ENCODE results near the gene LMAN1L. TPM values are rescaled to one million over a fixed set of nuclear protein-coding genes. Genes with fewer than 3 reads are reported as not detected.
"Not testable (repeated sequence)": the region's sequence is repeated elsewhere in the genome, so short reads cannot be mapped to it uniquely, and the experiment has no call there.

LMAN1L gene
- total RNA-seq, 1 donor from 2014 or later, result 20.6 TPM

GRCh38 chr15:74780523-74781430, 31.9 kb upstream of the LMAN1L start:
- DNase-seq (no peak), ATAC-seq (ENCODE audit: poor library complexity) (no peak)
- intact Hi-C loops (cut with DNase I), result no loop called here

DNA sequence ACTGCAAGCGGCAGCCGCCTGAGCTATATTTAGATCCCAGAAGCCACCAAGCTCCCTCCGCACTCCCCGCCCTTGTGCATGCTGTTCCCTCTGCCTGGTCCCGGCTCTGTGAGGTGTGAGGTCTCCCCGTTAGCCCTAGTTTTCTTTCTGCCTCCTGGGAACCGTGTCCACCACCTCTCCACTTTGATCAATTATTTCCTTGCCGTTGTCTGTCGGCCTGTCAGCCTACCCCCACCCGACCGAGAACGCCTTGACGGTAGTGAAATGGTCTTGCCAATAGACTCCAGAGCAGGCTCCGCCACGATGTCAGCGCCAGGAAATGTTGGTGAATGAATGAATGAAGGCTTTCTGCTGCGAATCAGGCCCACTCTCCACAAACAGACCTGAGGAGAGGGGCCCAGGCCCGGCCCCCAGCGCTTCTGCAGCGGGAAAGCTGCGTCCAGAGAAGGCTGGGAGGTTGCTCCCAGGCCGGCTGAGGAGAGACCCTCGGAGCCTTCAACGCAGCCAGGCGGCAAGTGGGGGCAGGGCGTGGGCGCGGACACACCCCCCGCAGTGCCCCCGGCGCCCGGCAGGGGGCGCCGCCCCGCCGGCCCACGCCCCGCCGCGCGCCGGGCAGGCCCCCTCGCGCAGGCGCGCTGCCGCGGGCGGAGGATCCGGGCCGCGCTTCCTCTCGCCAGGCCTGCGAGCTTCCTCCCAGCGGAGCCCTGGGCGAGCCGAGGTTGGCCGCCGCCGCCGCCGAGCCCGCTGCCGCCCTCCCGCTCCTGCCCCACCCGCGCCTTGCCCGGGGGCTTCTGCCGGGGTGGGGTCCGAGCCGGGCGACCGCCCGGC, 31.0 kb upstream of the LMAN1L start, which contains the start of gene CSK:
TSS of gene CSK (plus strand) at position 650 of the 828 bp plus-strand sequence. CDS start 16,218 bp downstream, outside the sequence.
- ATAC-seq (ENCODE audit: poor library complexity), result peak; percentile 53
- DNase-seq, result peak; percentile 86
- intact Hi-C loops (cut with DNase I), result no loop called here

GRCh38 chr15:74782259-74783071, 30.2 kb upstream of the LMAN1L start:
- peak; percentile 14 for ATAC-seq (ENCODE audit: poor library complexity)

GRCh38 chr15:74783072-74783807, 29.4 kb upstream of the LMAN1L start:
- peak; percentile 57 for DNase-seq
- ATAC-seq (ENCODE audit: poor library complexity), result peak; percentile 1
- intact Hi-C loops (cut with DNase I), result no loop called here

More at GRCh38 chr15:74782259-74783071, 30.2 kb upstream of the LMAN1L start:
- DNase-seq, result peak; percentile 79
- intact Hi-C loops (cut with DNase I), result no loop called here

GRCh38 chr15:74783808-74784175, 28.8 kb upstream of the LMAN1L start:
- ATAC-seq (ENCODE audit: poor library complexity), result no peak
- no peak for DNase-seq
- intact Hi-C loops (cut with DNase I), result no loop called here

GRCh38 chr15:74784426-74785193, 28.0 kb upstream of the LMAN1L start:
- DNase-seq (no peak), ATAC-seq (ENCODE audit: poor library complexity) (no peak)
- intact Hi-C loops (cut with DNase I), result no loop called here

- intact Hi-C loops (cut with DNase I), result no loop called here
- ATAC-seq (ENCODE audit: poor library complexity) (peak; percentile 13), DNase-seq (no peak)
These were observed 27.2 kb upstream of the LMAN1L start for GRCh38 chr15:74785194-74786032.

GRCh38 chr15:74786081-74786480, 26.6 kb upstream of the LMAN1L start:
- ATAC-seq (ENCODE audit: poor library complexity); intact Hi-C loops (cut with DNase I); DNase-seq: not testable (repeated sequence)

DNA sequence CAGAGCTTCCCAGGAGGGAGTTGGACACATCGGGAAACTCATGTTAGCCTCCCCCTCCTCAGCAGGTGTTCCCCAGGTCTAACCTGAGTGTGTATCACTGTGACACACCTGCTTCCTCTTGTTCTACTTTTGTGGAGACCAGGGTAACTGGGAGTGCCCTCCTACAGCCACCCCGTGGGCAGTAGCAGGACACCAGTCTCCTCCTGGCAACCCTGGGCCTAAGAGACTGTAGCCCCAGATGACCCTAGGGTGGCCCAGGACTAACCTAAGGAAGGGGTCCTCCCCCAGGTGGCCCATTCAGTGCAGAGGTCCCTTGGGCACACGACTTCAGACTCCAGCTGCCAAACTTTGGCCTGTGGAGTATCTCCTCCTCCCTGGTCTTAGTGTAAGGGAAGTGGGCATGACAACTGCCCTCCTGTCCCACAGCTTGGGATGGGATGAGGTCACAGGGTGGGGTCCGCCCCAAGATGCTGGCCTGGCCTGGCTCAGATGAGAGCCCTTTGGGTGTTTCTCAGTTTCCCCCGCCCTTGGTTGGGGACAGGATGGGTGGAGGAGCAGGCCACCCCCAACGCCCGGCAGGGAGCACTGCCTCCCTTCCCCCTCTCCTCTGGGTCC, 26.0 kb upstream of the LMAN1L start:
- peak; percentile 7 for ATAC-seq (ENCODE audit: poor library complexity)
- intact Hi-C loops (cut with DNase I), result no loop called here
- DNase-seq, result peak; percentile 70

GRCh38 chr15:74787251-74788041, 25.2 kb upstream of the LMAN1L start:
- intact Hi-C loops (cut with DNase I), result no loop called here
- DNase-seq, result peak; percentile 84
- ATAC-seq (ENCODE audit: poor library complexity), result peak; percentile 32

GRCh38 chr15:74788042-74788682, 24.5 kb upstream of the LMAN1L start:
- ATAC-seq (ENCODE audit: poor library complexity) (no peak), DNase-seq (no peak)
- intact Hi-C loops (cut with DNase I), result no loop called here

GRCh38 chr15:74788683-74789151, 23.9 kb upstream of the LMAN1L start:
- DNase-seq (no peak), ATAC-seq (ENCODE audit: poor library complexity) (no peak)
- intact Hi-C loops (cut with DNase I), result no loop called here

GRCh38 chr15:74789171-74789631, 23.4 kb upstream of the LMAN1L start:
- ATAC-seq (ENCODE audit: poor library complexity) (no peak), DNase-seq (no peak)
- intact Hi-C loops (cut with DNase I), result no loop called here

GRCh38 chr15:74789741-74790079, 22.9 kb upstream of the LMAN1L start:
- DNase-seq (no peak), ATAC-seq (ENCODE audit: poor library complexity) (no peak)
- intact Hi-C loops (cut with DNase I), result no loop called here
